Urinary bladder (tissue), 4 donors: ENCODE data around the gene PTPRC. TPM values are rescaled to one million over a fixed set of nuclear protein-coding genes. Genes with fewer than 3 reads are reported as not detected.

Source experiments
- DNase-seq: peaks from one replicate; pipeline ENCODE4 v3.0.0-alpha.2; 2015; ENCODE audit errors: extremely low spot score
- H3K27ac ChIP-seq: one replicate; pipeline ENCODE4 v1.5.1; 2013; ENCODE audit warnings: low read depth, mild to moderate bottlenecking, moderate library complexity
- H3K36me3 ChIP-seq: one replicate; pipeline ENCODE4 v1.6.1; 2013; ENCODE audit warnings: mild to moderate bottlenecking, moderate library complexity; ENCODE audit not compliant: insufficient read depth
- H3K4me1 ChIP-seq: one replicate; pipeline ENCODE4 v1.6.1; 2013; ENCODE audit warnings: mild to moderate bottlenecking, moderate library complexity; ENCODE audit not compliant: insufficient read depth
- H3K4me3 ChIP-seq: one replicate; pipeline ENCODE4 v1.5.1; 2013; ENCODE audit warnings: low read depth, low read length
- WGBS: extraction: QIAGEN DNeasy Blood & Tissue Kit; methylation state at CpG from one replicate; pipeline ENCODE4 v1.1.7; 2013; 5-methylcytosine and 5-hydroxymethylcytosine counted together
- polyA plus RNA-seq: library from polyadenylated mRNA; stranded (reverse); fragments of 200-250 nt; gene quantifications from one replicate; pipeline ENCODE4 v1.2.3, GENCODE V29; 2013
- total RNA-seq: library from RNA; depleted of rRNA; stranded (reverse); fragments of >200 nt; gene quantifications from one replicate; pipeline ENCODE4 v1.2.3, GENCODE V29; 2014
- donor health status: healthy with polysubstance abuse.
- donor health status: healthy.

The PTPRC gene
- total and polyA plus RNA-seq, 2 donors = 9.6 to 34.4 TPM

DNA sequence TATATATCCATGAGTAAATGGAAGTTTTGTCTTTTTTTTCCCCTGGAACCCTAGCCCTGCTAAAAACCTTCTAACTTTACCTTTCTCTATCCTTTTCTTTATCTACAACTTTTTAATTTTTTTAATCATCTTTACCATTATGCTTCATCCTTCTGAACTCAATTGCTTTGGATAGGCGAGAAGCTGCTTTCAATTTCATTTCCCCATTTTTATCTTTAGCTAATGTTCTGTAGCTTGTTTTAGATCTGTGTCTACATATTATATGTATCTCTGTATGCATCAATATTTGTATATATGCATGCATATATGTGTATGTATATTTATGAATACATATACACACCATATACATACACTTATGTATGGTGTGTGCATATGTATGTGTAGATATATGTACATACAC is 57.4 kb downstream of the PTPRC start:
- DNase-seq = no peak
- 83% methylated on average over 1 of the region's 1 CpG for WGBS
- Histone ChIP-seq H3K4me3 (no peak overlapping the region), H3K4me1 (no peaks in the 10 kb centered on the region), H3K36me3 (no peaks in the 10 kb centered on the region), H3K27ac (no peak overlapping the region)

DNA sequence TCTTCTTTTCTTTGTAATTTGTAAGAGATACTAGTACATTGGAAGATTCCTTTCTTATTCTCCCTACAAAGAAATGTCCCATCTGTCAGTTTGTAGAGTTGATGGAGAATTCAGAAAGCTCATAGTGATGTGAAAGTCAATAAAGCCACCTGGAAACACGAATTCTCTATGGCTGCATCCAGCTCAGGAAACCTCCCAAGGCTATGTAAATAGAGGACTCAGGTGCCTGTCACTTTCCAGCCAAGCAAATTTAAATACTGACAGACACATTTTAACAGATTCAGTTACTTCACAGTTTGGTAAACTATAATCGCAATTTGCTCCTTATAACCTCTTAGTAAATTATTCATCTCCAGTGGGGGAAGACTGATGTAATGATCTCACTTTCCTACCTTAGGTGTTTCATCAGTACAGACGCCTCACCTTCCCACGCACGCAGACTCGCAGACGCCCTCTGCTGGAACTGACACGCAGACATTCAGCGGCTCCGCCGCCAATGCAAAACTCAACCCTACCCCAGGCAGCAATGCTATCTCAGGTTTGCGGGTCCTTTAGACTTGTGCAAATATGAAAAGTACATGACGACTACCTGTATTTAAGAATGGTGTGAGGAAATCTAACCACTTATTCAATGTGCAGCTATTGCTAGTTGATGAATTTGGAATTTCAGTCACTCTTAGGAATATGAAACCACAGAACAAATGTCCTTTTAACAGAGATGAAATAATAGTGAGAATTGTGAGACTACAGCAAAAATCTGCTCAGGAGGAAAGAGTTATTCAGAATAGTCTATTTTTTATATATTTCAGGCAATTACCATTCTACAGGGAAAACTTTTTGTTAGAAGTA is 60.6 kb downstream of the PTPRC start:
- WGBS = 11% methylated on average over 13 of the region's 13 CpGs
- Histone ChIP-seq H3K4me3 (no peak overlapping the region), H3K4me1 (no peaks in the 10 kb centered on the region), H3K27ac (no peak overlapping the region), H3K36me3 (no peaks in the 10 kb centered on the region)
- DNase-seq = no peak

DNA sequence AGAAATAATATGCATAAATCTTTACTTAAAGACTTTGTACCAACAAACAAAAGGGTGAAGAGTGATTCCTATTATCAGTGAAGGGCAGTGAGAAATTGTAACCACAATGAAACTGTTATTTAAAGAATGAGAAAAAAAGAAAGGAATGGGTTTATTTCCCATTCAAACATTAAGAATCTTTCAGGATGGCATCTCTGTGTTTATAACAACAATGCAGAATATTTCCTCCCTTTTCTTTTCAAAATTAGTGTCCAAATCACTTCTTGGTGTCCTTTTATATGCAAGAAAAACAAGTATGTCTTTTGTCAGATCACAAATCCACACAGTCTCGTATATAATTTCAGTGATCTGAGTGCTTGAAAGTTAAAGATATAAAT is 61.2 kb downstream of the PTPRC start:
- H3K4me1 ChIP-seq = no peaks in the 10 kb centered on the region
- WGBS = 56% methylated on average over 1 of the region's 1 CpG
- no peaks in the 10 kb centered on the region for H3K36me3 ChIP-seq
- H3K4me3 ChIP-seq = no peak overlapping the region
- no peak for DNase-seq
- no peak overlapping the region for H3K27ac ChIP-seq

DNA sequence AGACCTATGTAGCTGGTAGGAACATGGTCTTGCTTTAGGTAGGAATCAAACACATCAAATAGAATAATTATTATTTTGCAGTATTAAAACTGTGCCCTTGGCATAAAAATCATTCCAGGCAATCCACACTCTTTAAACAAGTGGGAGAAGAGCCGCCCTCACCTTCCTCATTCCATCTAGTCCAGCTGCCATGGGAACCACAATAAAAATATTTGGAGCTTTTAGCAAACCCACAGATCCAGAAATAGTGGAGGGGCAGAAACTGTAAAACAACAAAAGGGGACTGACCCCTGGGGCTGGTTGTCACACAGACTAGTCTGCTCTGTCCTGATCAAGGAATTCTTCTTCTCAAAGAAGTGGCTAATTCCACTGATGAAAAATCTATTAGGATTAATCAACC is 61.6 kb downstream of the PTPRC start:
- Histone ChIP-seq H3K4me1 (no peaks in the 10 kb centered on the region), H3K36me3 (peaks cover under 1% of the 10 kb centered on the region), H3K27ac (no peak overlapping the region), H3K4me3 (no peak overlapping the region)
- no peak for DNase-seq
- 51% methylated on average over 1 of the region's 1 CpG for WGBS

DNA sequence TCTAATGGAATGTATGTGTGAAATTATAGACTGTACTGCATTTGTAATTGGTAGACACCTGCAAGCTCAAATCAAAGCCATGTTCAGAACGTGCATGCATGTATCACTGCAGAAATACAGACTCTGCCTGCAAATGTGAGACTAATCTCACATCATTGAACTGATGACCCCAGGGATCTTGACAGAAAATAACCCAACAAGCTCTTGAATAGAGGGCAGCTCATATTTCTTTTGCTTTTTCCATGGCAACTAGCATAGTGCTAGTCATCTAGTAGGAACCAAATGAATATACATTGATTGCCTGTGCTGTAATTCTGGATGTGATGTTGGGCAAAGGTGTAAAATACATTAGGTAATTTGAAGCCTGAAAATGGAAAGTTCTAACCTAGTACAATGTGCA is 62.4 kb downstream of the PTPRC start:
- Histone ChIP-seq H3K4me1 (no peaks in the 10 kb centered on the region), H3K36me3 (peaks cover 2% of the 10 kb centered on the region), H3K4me3 (no peak overlapping the region), H3K27ac (no peak overlapping the region)
- WGBS = 52% methylated on average over 1 of the region's 1 CpG
- no peak for DNase-seq

DNA sequence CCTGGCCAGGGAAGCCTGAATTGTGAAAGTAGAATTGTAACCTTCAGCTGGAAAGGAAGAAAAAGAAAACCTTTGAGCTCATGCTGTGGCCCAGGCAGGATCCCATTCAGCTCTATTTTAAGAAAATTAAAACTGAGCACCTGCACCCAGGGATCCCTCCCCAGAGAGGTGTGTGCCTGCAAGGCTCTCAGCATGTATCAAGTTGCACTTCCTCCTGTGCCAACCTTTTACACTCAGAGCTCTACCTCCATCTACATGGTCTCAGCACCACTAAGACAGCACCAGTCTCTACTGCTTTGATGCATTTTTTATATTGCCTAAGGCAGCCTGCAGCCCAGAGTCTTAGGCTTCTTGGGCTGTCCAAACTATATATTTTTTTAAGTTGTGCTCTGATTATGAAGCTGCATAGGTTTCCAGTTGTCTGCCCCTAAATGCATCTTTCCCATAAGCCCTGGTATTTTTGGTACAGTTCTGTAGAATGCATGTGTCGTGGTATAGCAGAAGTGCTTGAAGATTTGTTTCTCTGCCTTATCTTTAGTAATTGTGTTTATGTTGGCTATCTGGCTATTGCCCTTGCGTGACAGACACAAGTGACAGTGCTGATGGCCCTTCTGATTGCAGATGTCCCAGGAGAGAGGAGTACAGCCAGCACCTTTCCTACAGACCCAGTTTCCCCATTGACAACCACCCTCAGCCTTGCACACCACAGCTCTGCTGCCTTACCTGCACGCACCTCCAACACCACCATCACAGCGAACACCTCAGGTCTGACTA is 63.1 kb downstream of the PTPRC start:
- Histone ChIP-seq H3K36me3 (peaks cover 2% of the 10 kb centered on the region), H3K4me1 (no peaks in the 10 kb centered on the region), H3K4me3 (no peak overlapping the region), H3K27ac (no peak overlapping the region)
- no peak for DNase-seq
- 83% methylated on average over 4 of the region's 4 CpGs for WGBS

DNA sequence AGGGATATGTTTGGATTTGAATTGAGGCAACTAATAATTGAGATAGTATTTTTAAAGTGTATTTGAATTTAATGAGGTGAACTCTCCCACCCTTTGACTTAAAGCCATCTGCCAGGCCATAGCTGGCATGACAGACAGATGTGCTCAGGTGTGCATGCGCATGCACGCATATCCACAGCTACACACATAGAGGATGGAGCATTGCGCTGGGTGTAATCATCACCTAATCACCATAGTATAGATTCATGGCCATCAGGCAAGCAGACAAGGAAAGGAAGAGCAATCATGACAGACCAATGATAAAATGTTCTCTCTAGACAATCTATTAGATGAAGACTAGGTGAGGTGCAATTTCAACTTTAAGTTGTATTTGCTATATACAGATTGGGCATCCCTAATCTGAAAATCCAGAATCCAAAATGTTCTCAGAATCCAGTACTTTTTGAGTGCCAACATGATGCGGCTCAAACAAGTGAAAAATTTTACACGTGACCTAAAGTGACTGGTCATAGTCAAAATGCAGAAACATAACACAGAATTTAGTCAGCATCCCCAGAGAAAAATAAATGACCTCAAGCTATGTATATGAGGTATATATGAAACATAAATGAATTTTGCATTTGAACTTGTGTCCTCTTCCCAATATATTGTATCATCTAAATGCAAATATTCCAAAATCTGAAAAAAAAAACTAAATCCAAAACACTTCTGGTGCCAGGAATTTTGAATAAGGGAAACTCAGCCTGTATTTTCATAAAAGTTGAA is 70.1 kb downstream of the PTPRC start:
- H3K36me3 ChIP-seq = peaks cover 2% of the 10 kb centered on the region
- no peak overlapping the region for H3K4me3 ChIP-seq
- no peaks in the 10 kb centered on the region for H3K4me1 ChIP-seq
- 98% methylated on average over 5 of the region's 5 CpGs for WGBS
- DNase-seq = no peak
- H3K27ac ChIP-seq = no peak overlapping the region

DNA sequence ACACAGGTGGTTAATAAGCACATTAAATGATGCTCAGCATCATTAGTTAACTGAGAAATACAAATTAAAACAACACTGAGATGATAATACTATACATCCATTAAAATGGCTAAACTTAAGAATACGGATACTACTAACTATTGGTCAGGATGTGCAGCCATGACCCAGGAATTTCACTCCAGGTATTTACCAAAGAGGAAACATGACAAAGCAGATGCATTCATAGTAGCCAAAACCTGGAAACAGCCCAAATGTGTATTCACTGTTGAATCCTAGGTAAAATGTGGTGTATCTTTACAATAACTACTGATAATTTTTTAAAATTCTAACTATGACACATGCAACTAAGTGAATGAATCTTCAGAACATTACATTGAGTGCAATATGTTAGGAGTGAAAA is 73.0 kb downstream of the PTPRC start:
- no peak overlapping the region for H3K4me3 ChIP-seq
- no peak for DNase-seq
- no peaks in the 10 kb centered on the region for H3K36me3 ChIP-seq
- H3K4me1 ChIP-seq = no peaks in the 10 kb centered on the region
- WGBS = 91% methylated on average over 1 of the region's 1 CpG
- H3K27ac ChIP-seq = no peak overlapping the region

DNA sequence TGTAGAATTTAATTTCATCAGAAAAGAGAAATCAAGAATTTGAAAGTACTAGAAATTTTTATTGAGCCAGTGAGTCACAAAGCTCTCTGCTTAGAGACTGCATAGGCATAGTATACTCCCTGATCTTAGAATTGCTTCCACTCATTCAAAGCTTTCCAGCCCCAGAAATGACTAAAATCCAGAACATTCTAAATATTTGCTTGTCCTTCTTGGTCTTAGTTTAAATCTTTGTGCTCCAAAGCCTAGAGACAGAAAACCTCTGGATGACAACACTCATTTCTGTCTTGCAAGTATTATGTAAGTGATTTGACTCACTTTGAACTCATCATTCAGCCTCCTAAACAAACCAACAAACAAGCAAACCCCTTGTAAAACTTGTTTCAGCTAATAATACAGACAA is 74.2 kb downstream of the PTPRC start:
- H3K4me3 ChIP-seq = no peak overlapping the region
- no peaks in the 10 kb centered on the region for H3K4me1 ChIP-seq
- DNase-seq = no peak
- no peak overlapping the region for H3K27ac ChIP-seq
- no peaks in the 10 kb centered on the region for H3K36me3 ChIP-seq

DNA sequence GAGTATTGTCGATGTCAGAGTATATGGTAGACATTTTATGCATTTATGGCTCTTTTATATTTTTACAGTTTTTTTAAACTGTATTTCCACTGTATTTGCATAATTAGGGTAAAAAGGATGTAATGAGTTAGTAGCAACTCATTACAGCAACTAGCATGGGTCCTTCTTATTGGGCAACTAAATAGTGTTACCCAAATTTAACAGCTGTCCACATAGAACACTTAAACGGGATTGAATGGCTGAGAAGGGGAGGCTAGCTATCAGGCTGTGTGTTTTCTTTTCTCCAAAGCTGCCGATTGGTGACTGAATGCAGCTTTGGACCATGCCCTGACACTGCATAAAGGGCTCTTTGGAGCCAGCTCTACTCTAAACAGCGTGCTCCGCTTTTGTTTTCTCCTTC is 75.4 kb downstream of the PTPRC start:
- Histone ChIP-seq H3K27ac (no peak overlapping the region), H3K36me3 (no peaks in the 10 kb centered on the region), H3K4me3 (no peak overlapping the region), H3K4me1 (no peaks in the 10 kb centered on the region)
- no peak for DNase-seq
- WGBS = 72% methylated on average over 5 of the region's 5 CpGs

DNA sequence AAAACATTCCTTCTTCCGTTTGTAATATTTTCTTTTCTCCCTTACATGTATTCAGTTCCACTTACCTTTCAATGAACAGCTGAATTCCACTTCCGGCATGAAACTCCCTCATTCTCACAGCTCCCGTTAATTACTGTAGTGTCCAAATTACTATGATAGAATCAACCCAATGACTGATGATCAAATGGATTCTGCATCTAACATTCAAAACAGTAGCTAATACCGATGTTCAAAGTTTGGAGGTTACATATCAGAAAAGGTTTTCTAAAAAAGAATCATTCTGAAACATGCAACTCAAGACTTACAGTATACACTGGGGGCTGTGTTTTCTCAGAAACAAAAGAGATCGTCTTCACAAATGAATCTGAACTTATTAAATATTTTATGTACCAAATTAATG is 77.2 kb downstream of the PTPRC start:
- H3K27ac ChIP-seq = no peak overlapping the region
- H3K4me1 ChIP-seq = no peaks in the 10 kb centered on the region
- no peak for DNase-seq
- 89% methylated on average over 5 of the region's 5 CpGs for WGBS
- no peaks in the 10 kb centered on the region for H3K36me3 ChIP-seq
- no peak overlapping the region for H3K4me3 ChIP-seq

DNA sequence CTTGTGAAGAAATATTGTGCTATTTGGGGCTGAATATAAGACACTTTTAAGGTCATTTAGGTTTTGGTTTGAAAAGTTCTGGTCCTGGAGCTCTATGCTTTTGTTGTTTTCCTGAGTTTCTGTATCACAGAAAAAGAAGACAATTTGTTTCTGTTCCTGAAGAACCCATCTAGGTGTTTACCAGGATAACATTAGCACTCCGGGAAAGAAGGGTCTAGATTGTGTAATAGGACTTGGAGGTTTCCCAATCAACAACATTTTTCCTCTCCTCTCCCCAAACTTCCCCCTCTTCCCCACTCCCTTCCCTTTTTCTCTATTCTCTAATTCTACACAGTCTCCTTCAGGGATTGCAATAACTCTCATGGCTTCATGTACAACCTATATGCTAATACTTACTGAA is 78.7 kb downstream of the PTPRC start:
- DNase-seq = no peak
- H3K27ac ChIP-seq = no peak overlapping the region
- H3K36me3 ChIP-seq = no peaks in the 10 kb centered on the region
- WGBS = 66% methylated on average over 1 of the region's 1 CpG
- H3K4me1 ChIP-seq = no peaks in the 10 kb centered on the region
- H3K4me3 ChIP-seq = no peak overlapping the region

DNA sequence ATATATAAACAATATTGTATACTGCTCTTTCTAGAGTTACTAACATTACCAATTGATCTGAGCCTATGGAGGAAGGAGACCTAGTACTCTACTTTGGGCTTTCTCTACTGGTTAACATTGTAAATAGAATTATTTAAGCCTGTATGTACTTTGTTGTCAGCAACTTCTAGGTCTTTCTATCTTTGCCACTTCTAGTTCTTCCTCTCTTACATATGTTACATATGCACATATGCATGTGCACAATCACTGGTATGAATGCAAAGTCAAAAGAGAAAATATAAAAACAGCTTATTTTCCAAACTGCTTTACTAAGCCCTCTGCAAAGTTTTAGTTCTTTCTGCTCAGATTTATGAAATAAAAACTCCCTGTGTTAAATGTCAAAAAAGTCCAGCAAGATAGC is 84.3 kb downstream of the PTPRC start:
- Histone ChIP-seq H3K27ac (no peak overlapping the region), H3K36me3 (no peaks in the 10 kb centered on the region), H3K4me1 (no peaks in the 10 kb centered on the region), H3K4me3 (no peak overlapping the region)
- no peak for DNase-seq

DNA sequence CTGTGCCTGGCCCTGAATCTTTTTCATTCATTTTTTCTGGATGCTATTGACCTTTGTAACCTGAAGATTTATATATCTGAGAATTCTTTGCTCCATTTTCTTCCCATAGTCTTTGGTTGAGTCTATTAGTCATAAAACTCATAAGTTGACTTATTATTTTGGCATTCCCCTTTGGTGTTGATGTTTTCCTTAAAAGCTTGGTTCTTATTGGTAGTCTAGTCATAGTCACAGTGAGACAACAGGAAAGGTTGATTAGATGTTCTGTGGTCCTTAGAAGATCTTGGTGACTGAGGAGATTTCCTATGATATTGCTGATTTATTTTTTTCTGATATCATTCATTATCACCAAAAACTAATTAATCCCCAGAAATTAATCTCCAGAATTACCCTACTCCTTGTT is 86.2 kb downstream of the PTPRC start:
- no peaks in the 10 kb centered on the region for H3K36me3 ChIP-seq
- H3K4me1 ChIP-seq = no peaks in the 10 kb centered on the region
- H3K4me3 ChIP-seq = no peak overlapping the region

More for the DNA sequence above, 86.2 kb downstream of the PTPRC start:
- H3K27ac ChIP-seq = no peak overlapping the region
- DNase-seq = no peak
